ENCODE measurements around the gene MANBA. TPM values are rescaled to one million over a fixed set of nuclear protein-coding genes. Genes with fewer than 3 reads are reported as not detected.
"Not testable (repeated sequence)": the region's sequence is repeated elsewhere in the genome, so short reads cannot be mapped to it uniquely, and the experiment has no call there.

Gene MANBA
- total RNA-seq, 1 experiment from 2014 or later, result 21.4 TPM

DNA sequence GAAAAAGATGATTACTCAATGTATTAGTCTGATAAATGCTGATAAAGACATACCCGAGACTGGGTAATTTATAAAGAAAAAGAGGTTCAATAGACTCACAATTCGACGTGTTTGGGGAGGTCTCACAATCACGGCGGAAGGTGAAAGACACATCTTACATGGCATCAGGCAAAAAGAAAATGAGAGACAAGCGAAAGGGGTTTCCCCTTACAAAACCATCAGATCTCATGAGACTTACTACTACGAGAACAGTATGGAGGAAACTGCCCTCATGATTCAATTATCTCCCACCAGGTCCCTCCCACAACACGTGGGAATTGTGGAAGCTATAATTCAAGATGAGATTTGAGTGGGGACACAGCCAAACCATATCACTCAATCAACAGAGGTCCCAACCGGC, 141.7 kb downstream of the MANBA start:
- no CpG with 5 or more reads among the region's 9 CpGs for WGBS (ENCODE audit: extremely low coverage, insufficient read length, low lambda C conversion rate)
- not testable (repeated sequence) for H2BK120ac ChIP-seq (ENCODE audit: low read depth, low read length, poor library complexity, severe bottlenecking); H2AFZ ChIP-seq (ENCODE audit: low read length); H2AK5ac ChIP-seq (ENCODE audit: insufficient read length, low read length); H2BK20ac ChIP-seq (ENCODE audit: low read depth, low read length, poor library complexity, severe bottlenecking); H2BK5ac ChIP-seq (ENCODE audit: insufficient read length, low read length); H3K4me1 ChIP-seq (ENCODE audit: insufficient read depth, low read length); H3K4me2 ChIP-seq (ENCODE audit: insufficient read depth, insufficient read length, low read length); H3K18ac ChIP-seq (ENCODE audit: insufficient read length, low read depth, low read length); H3K9me3 ChIP-seq (ENCODE audit: control insufficient read depth, low read depth, low read length); H3K4me3 Mint-ChIP-seq; H3K14ac ChIP-seq (ENCODE audit: insufficient read depth, low read length); H3K27ac Mint-ChIP-seq; H3K9ac ChIP-seq (ENCODE audit: extremely low read depth, insufficient read length, low read length); H3K23ac ChIP-seq (ENCODE audit: insufficient read length, low read depth, low read length); H3K4ac ChIP-seq (ENCODE audit: low read depth, low read length); H4K8ac ChIP-seq (replicated peaks; ENCODE audit: insufficient read length, low read depth, low read length); H4K20me1 ChIP-seq (ENCODE audit: control insufficient read depth, insufficient read depth, insufficient read length); H3K79me2 ChIP-seq (ENCODE audit: insufficient read depth, low read length); H4K91ac ChIP-seq (ENCODE audit: insufficient read length, low read depth, low read length); H3K56ac ChIP-seq (ENCODE audit: insufficient read length, low read depth, low read length); H3K27me3 Mint-ChIP-seq (ENCODE audit: low read depth); H4K5ac ChIP-seq (ENCODE audit: insufficient read length, low read depth, low read length); H3K27me3 ChIP-seq (ENCODE audit: insufficient read depth, low read length); H3K36me3 Mint-ChIP-seq (ENCODE audit: insufficient read depth in 1 of 3, low read depth in 3 of 3); H3K27ac ChIP-seq (ENCODE audit: insufficient read length, low read depth, low read length); H3K9me3 Mint-ChIP-seq; H3T11ph ChIP-seq (ENCODE audit: low read length); H2BK15ac ChIP-seq (ENCODE audit: low read depth, low read length); DNase-seq; H2BK12ac ChIP-seq (ENCODE audit: insufficient read length, low read depth, low read length); H3K23me2 ChIP-seq (ENCODE audit: insufficient read length, low read depth, low read length, poor library complexity, severe bottlenecking); H3K79me1 ChIP-seq (ENCODE audit: insufficient read depth, low read depth, low read length, poor library complexity, severe bottlenecking)
- H3K4me1 Mint-ChIP-seq, result peaks cover 34 to 42% of the 10 kb centered on the region in 2 experiments
